OCI-LY3 (cell line): ENCODE measurements around the gene APCDD1L.

Experiments
- H2AFZ ChIP-seq: fragments of 200-600, 300-600 bp; shearing (Covaris generic); 2 replicates; pipeline ENCODE4 v1.6.0; 2014; ENCODE audit warnings: antibody characterized with exemption, low read depth, low read length
- H3K27ac ChIP-seq: fragments of 200-600, 300-600 bp; sonication (generic); 2 replicates; pipeline ENCODE4 v1.5.1; 2014; ENCODE audit warnings: mild to moderate bottlenecking, low read length, moderate library complexity, mixed read lengths
- H3K27me3 ChIP-seq: fragments of 200-600, 300-600 bp; sonication (generic); 2 replicates; pipeline ENCODE4 v1.6.1; 2014; ENCODE audit warnings: low read depth, low read length, mixed read lengths
- H3K36me3 ChIP-seq: fragments of 200-600, 300-600 bp; sonication (generic); replicated peaks from 2 replicates; pipeline ENCODE3; 2014; ENCODE audit warnings: low read depth, low read length, mixed read lengths
- H3K4me1 ChIP-seq: fragments of 300-600, 200-600 bp; sonication (generic); 2 replicates; pipeline ENCODE4 v1.6.1; 2014; ENCODE audit warnings: low read length, mixed read lengths
- H3K4me2 ChIP-seq: fragments of 200-600, 300-600 bp; sonication (generic); 2 replicates; pipeline ENCODE4 v1.6.1; 2014; ENCODE audit warnings: low read length, mixed read lengths
- H3K4me3 ChIP-seq: fragments of 300-600, 200-600 bp; sonication (generic); 2 replicates; pipeline ENCODE4 v1.5.1; 2014; ENCODE audit warnings: antibody characterized with exemption, mild to moderate bottlenecking, low read length, moderate library complexity
- H3K79me2 ChIP-seq: fragments of 300-600, 200-600 bp; shearing (Covaris generic); 2 replicates; pipeline ENCODE4 v1.6.1; 2014; ENCODE audit warnings: mild to moderate bottlenecking, low read length, mixed read lengths
- H3K9ac ChIP-seq: fragments of 300-600, 200-600 bp; shearing (Covaris generic); 2 replicates; pipeline ENCODE4 v1.6.0; 2014; ENCODE audit warnings: mild to moderate bottlenecking, low read length, moderate library complexity
- H3K9me3 ChIP-seq: fragments of 200-600, 300-600 bp; shearing (Covaris generic); 2 replicates; pipeline ENCODE4 v1.6.1; 2014; ENCODE audit warnings: low read length, mixed read lengths; ENCODE audit not compliant: insufficient read depth
- H4K20me1 ChIP-seq: fragments of 200-600, 300-600 bp; sonication (generic); 2 replicates; pipeline ENCODE4 v1.6.1; 2016; ENCODE audit warnings: low read length, mixed read lengths; ENCODE audit not compliant: insufficient read depth
- EZH2phosphoT487 ChIP-seq: fragments of 200-600 bp; shearing (Covaris generic); IDR thresholded peaks from 2 replicates; pipeline ENCODE4 v1.6.1; 2018; ENCODE audit warnings: antibody characterized with exemption, mixed run types, low read depth
- TF ChIP-seq, protein P1 (sequence below): fragments of 200-600, 300-600 bp; sonication (generic); IDR thresholded peaks from 2 replicates; pipeline ENCODE4 v1.5.1; 2014; ENCODE audit warnings: antibody characterized with exemption, low read length, low read depth

The APCDD1L gene

DNA sequence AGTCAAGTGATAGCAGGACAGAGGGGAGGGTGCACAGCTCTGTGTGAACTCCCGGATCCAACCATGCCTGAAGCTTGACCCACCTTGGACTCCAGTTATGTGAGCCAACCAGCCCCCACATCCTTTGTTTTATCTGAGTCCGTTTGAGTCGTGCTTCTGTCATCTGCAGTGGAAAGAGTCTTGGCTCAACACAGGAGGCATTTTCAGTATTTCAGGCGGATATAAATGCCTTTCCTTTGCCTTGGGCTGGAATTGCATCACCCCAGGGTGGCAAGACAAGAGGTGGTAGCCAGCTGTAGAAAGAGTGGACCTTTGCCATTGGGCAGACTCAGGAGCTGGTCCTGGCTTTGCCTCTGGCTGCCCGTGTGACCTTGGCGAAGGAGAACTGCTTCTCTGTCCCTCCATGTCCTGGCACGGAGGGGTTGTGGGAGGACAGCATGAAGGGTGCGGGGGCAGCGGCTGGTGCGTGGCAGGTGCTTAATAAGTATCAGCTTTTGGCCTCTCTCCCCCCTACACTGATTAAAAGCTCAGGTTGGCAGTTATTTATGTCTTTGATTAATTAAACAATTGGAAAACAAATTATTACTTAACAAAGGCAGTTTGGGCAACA is 42.6 kb upstream of the APCDD1L start:
- peaks cover 63% of the 10 kb centered on the region for H3K27me3 ChIP-seq
- TF ChIP-seq, protein P1, sequence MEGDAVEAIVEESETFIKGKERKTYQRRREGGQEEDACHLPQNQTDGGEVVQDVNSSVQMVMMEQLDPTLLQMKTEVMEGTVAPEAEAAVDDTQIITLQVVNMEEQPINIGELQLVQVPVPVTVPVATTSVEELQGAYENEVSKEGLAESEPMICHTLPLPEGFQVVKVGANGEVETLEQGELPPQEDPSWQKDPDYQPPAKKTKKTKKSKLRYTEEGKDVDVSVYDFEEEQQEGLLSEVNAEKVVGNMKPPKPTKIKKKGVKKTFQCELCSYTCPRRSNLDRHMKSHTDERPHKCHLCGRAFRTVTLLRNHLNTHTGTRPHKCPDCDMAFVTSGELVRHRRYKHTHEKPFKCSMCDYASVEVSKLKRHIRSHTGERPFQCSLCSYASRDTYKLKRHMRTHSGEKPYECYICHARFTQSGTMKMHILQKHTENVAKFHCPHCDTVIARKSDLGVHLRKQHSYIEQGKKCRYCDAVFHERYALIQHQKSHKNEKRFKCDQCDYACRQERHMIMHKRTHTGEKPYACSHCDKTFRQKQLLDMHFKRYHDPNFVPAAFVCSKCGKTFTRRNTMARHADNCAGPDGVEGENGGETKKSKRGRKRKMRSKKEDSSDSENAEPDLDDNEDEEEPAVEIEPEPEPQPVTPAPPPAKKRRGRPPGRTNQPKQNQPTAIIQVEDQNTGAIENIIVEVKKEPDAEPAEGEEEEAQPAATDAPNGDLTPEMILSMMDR, result no peak
- TF ChIP-seq EZH2phosphoT487, result no peak

DNA sequence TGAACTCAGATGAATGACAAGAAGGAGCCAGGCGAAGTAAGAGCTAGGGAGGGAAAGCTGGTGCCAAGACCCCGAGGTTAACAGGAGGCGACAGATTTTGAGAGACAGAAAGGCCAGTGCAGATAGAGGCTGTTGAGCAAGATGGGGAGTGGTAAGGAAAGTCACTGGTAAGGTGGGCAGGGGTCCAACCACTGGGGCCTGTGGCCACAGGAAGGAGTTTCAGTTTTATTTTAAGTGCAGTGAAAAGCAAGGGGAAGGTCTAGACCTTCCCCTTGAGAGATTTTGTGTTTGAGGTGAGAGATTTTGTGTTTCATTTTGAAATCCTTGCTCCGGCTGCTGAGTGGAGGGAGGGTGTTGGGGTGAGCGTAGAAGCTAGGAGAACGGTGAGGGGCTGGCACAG is 41.8 kb upstream of the APCDD1L start:
- Histone ChIP-seq H3K36me3 (no peaks in the 10 kb centered on the region), H3K4me1 (peaks cover 14% of the 10 kb centered on the region; the same call in 1 of the 2 replicates), H3K27ac (no peak overlapping the region), H3K9ac (no peak overlapping the region), H3K79me2 (no peaks in the 10 kb centered on the region), H3K27me3 (peaks cover 68% of the 10 kb centered on the region), H3K4me2 (peak overlapping the region; percentile 35), H4K20me1 (no peaks in the 10 kb centered on the region), H3K9me3 (no peaks in the 10 kb centered on the region), H2AFZ (no peak overlapping the region), H3K4me3 (peak overlapping the region; percentile 5; the same call in 1 of the 2 replicates)
- TF ChIP-seq, protein P1, result no peak
- TF ChIP-seq EZH2phosphoT487, result no peak

More for the DNA sequence above, 42.6 kb upstream of the APCDD1L start:
- Histone ChIP-seq H3K27ac (no peak overlapping the region), H3K9me3 (no peaks in the 10 kb centered on the region), H3K36me3 (no peaks in the 10 kb centered on the region), H3K9ac (no peak overlapping the region), H4K20me1 (no peaks in the 10 kb centered on the region), H3K4me1 (peaks cover 14% of the 10 kb centered on the region; the same call in 1 of the 2 replicates), H3K4me2 (no peak overlapping the region), H3K4me3 (no peak overlapping the region), H2AFZ (no peak overlapping the region), H3K79me2 (no peaks in the 10 kb centered on the region)

DNA sequence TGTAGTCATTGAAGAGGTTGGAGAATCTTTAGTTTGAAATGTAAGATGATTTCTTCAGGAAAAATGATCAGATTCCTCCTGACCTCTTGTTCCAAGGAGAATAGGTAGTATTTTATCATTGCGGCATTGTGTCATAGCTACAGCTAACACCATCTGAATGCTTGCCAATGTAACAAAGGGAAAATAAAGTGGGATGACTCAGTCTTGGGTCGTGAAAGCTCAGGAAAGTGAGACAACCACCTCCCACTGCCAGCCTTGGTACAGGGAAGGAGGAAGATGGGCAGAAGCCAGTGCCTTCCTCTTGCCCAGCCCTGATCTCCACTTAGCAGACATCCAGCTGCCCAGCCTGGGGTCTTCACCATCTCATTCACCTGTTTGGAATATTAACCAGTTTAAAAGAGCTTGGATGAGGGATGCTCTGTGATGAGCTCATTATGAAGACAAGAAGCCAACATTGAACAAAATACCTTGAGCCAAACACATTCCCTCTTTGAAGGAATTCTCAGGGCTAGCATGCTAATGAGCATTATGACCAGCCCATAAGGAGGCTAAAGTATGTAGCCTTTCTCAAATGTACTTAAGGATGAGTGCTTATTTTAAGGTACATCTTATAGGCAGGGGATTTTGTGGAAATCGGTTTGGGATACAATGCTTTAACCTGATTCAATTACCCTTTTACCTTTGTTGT is 40.0 kb upstream of the APCDD1L start:
- Histone ChIP-seq H3K27me3 (peaks cover 67% of the 10 kb centered on the region), H3K4me2 (no peak overlapping the region), H3K79me2 (no peaks in the 10 kb centered on the region), H4K20me1 (no peaks in the 10 kb centered on the region), H3K4me1 (peaks cover 14% of the 10 kb centered on the region; the same call in 1 of the 2 replicates), H2AFZ (no peak overlapping the region), H3K4me3 (no peak overlapping the region), H3K9ac (no peak overlapping the region), H3K27ac (no peak overlapping the region), H3K9me3 (no peaks in the 10 kb centered on the region), H3K36me3 (no peaks in the 10 kb centered on the region)
- TF ChIP-seq EZH2phosphoT487, result no peak

DNA sequence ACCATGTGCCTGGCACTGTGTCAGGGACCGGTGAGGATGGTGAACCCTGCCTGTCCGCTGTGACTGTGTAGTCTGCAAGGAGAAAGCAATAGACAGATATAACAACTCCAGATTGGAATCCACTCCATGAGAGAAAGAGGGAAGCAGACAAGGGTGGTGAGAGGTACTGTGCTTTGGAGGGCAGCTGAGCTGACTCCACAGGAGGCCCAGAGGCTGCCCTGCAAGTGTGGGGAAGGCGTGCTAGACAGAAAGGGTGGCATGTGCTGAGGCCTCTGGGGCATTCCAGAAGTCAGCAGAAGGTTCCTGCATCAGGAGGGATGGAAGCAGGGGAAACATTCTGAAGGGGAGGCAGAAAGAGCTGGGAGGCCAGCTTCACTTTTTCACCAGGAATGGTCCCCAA is 39.3 kb upstream of the APCDD1L start:
- Histone ChIP-seq H3K4me2 (no peak overlapping the region), H3K79me2 (no peaks in the 10 kb centered on the region), H3K36me3 (no peaks in the 10 kb centered on the region), H2AFZ (no peak overlapping the region), H3K4me3 (no peak overlapping the region), H3K4me1 (peaks cover 14% of the 10 kb centered on the region; the same call in 1 of the 2 replicates), H3K27ac (no peak overlapping the region), H3K9me3 (no peaks in the 10 kb centered on the region), H4K20me1 (no peaks in the 10 kb centered on the region), H3K27me3 (peaks cover 68% of the 10 kb centered on the region), H3K9ac (no peak overlapping the region)
- TF ChIP-seq, protein P1, result no peak
- no peak for TF ChIP-seq EZH2phosphoT487
